Esophagus squamous epithelium (tissue), 5 donors: ENCODE measurements around the gene SLC9A7. TPM values are rescaled to one million over a fixed set of nuclear protein-coding genes. Genes with fewer than 3 reads are reported as not detected.
A peak's percentile ranks its signal among the peaks of the same experiment; 100 is the strongest.

Source experiments
- DNase-seq: peaks from one replicate; lab custom pipeline; 2025; lab: John Stamatoyannopoulos, UW
- H3K27ac ChIP-seq, 4 donors: fragments of 200-600 bp; sonication (generic); one replicate each; pipeline ENCODE4 v1.5.1; 2016 to 2019; ENCODE audit warnings: mild to moderate bottlenecking in 1 of 4
- H3K27me3 ChIP-seq, 4 donors: fragments of 200-600 bp; sonication (generic); 1 replicate in 3 of 4; 2 replicates in 1 of 4; pipeline versions ENCODE4 v1.5.1 to v1.6.0; 2017 to 2021; ENCODE audit warnings: antibody characterized with exemption in 1 of 4
- H3K36me3 ChIP-seq, 3 donors: fragments of 200-600 bp; sonication (generic); one replicate each; pipeline ENCODE4 v1.5.1; 2016 to 2019
- H3K4me1 ChIP-seq, 3 donors: fragments of 200-600 bp; sonication (generic); one replicate each; pipeline ENCODE4 v1.5.1; 2017 to 2019
- H3K4me3 ChIP-seq, 4 donors: fragments of 200-600 bp; sonication (generic); 1 replicate in 3 of 4; 2 replicates in 1 of 4; pipeline ENCODE4 v1.5.1; 2016 to 2019; ENCODE audit warnings: mild to moderate bottlenecking in 2 of 4, moderate library complexity in 1 of 4
- H3K9me3 ChIP-seq, 3 donors: fragments of 200-600 bp; sonication (generic); one replicate each; pipeline ENCODE4 v1.5.1; 2016 to 2019
- CTCF ChIP-seq, 6 experiments: fragments of 450-650 bp in 4 of 6; fragments of 200-600 bp in 2 of 6; sonication (generic) in 2 of 6; IDR thresholded peaks; one replicate each; pipeline ENCODE4 v1.5.1; 2016 to 2019; ENCODE audit warnings: antibody characterized with exemption in 6 of 6, mild to moderate bottlenecking in 4 of 6, moderate library complexity in 4 of 6
- POLR2A ChIP-seq, 4 donors: fragments of 450-650 bp; IDR thresholded peaks; one replicate each; pipeline ENCODE4 v1.6.1; 2017; ENCODE audit warnings: antibody characterized with exemption in 4 of 4, mild to moderate bottlenecking in 4 of 4, moderate library complexity in 3 of 4
- WGBS, 2 donors: methylation state at CpG; one replicate each; pipeline ENCODE4 v1.1.5; 2018; 5-methylcytosine and 5-hydroxymethylcytosine counted together
- intact Hi-C: fragments of 100-400 bp; cut with DNase I; formaldehyde crosslinking; loops from one replicate; pipeline ENCODE4 v1.15.0; 2022
- total RNA-seq, 4 donors: library from RNA; depleted of rRNA; stranded (reverse); fragments of >200 nt; gene quantifications; one replicate each; pipeline ENCODE4 v1.1.0, GENCODE V29; 2016
- donor health status: DM: yes; HTN: yes; CAD: no.

SLC9A7 gene
- total RNA-seq, 4 donors from 2014 or later, result 6.4 to 16.4 (median 8.4) TPM

- Histone ChIP-seq H3K9me3 (no peaks in the 10 kb centered on the region), H3K27ac (no peak overlapping the region), H3K4me3 (no peak overlapping the region), H3K4me1 (no peaks in the 10 kb centered on the region), H3K27me3 (no peaks in the 10 kb centered on the region), H3K36me3 (no peaks in the 10 kb centered on the region)
- no peak for DNase-seq
- TF ChIP-seq POLR2A (IDR thresholded peaks at IDR 0.05), result no peak
- TF ChIP-seq CTCF (IDR thresholded peaks at IDR 0.05), result peak; percentile 41 to 76 (median 58)
- WGBS, 2 donors, result 27 to 38% methylated on average over 5 of the region's 5 CpGs
- intact Hi-C loops, result no loop called here
Observed at GRCh38 chrX:46686003-46686645, 72.8 kb downstream of the SLC9A7 start.

- no peak for TF ChIP-seq POLR2A (IDR thresholded peaks at IDR 0.05)
- peak in 1 of 6 experiments; percentile 13 for TF ChIP-seq CTCF (IDR thresholded peaks at IDR 0.05)
- DNase-seq, result no peak
- no peaks in the 10 kb centered on the region for H3K4me1 ChIP-seq
- intact Hi-C loops, result no loop called here
- no peaks in the 10 kb centered on the region for H3K27me3 ChIP-seq
- H3K4me3 ChIP-seq, result no peak overlapping the region
- no peaks in the 10 kb centered on the region for H3K36me3 ChIP-seq
- H3K9me3 ChIP-seq, result no peaks in the 10 kb centered on the region
- H3K27ac ChIP-seq, result no peak overlapping the region
Observed at GRCh38 chrX:46683048-46683447, 75.9 kb downstream of the SLC9A7 start.

GRCh38 chrX:46681849-46682248, 77.1 kb downstream of the SLC9A7 start:
- no peak for DNase-seq
- no peaks in the 10 kb centered on the region for H3K27me3 ChIP-seq
- no peak overlapping the region for H3K4me3 ChIP-seq
- 62 to 77% methylated on average over 2 to 3 of the region's 3 CpGs for WGBS, 2 donors
- intact Hi-C loops, result no loop called here
- no peaks in the 10 kb centered on the region for H3K4me1 ChIP-seq
- H3K27ac ChIP-seq, result no peak overlapping the region
- TF ChIP-seq CTCF (IDR thresholded peaks at IDR 0.05), result no peak
- TF ChIP-seq POLR2A (IDR thresholded peaks at IDR 0.05), result no peak
- H3K9me3 ChIP-seq, result no peaks in the 10 kb centered on the region
- no peaks in the 10 kb centered on the region for H3K36me3 ChIP-seq

- DNase-seq, result no peak
- Histone ChIP-seq H3K36me3 (no peaks in the 10 kb centered on the region), H3K4me1 (no peaks in the 10 kb centered on the region), H3K4me3 (no peak overlapping the region), H3K27me3 (no peaks in the 10 kb centered on the region), H3K27ac (no peak overlapping the region), H3K9me3 (no peaks in the 10 kb centered on the region)
- no peak for TF ChIP-seq POLR2A (IDR thresholded peaks at IDR 0.05)
- TF ChIP-seq CTCF (IDR thresholded peaks at IDR 0.05), result no peak
- 93% methylated on average over 2 of the region's 2 CpGs for WGBS, 2 donors
- intact Hi-C loops, result no loop called here
Observed at GRCh38 chrX:46678232-46678631, 80.7 kb downstream of the SLC9A7 start.

- no peaks in the 10 kb centered on the region for H3K36me3 ChIP-seq
- H3K4me3 ChIP-seq, result no peak overlapping the region
- no peak for DNase-seq
- no peaks in the 10 kb centered on the region for H3K9me3 ChIP-seq
- no peaks in the 10 kb centered on the region for H3K27me3 ChIP-seq
- TF ChIP-seq CTCF (IDR thresholded peaks at IDR 0.05), result no peak
- TF ChIP-seq POLR2A (IDR thresholded peaks at IDR 0.05), result no peak
- intact Hi-C loops, result no loop called here
- H3K27ac ChIP-seq, result no peak overlapping the region
- WGBS, 2 donors, result 82 to 88% methylated on average over 5 to 9 of the region's 10 CpGs
- no peaks in the 10 kb centered on the region for H3K4me1 ChIP-seq
Observed at GRCh38 chrX:46676399-46677356, 82.2 kb downstream of the SLC9A7 start.
